ENCODE results near the gene PPFIA4.

Gene PPFIA4

GRCh38 chr1:203058676-203058935 lies 32.3 kb downstream of the PPFIA4 start:
- Histone ChIP-seq H3K9me3 (no peaks in the 10 kb centered on the region), H3K27me3 (no peaks in the 10 kb centered on the region), H3K36me3 (no peaks in the 10 kb centered on the region), H3K4me1 (ENCODE audit: control insufficient read depth in 1 of 2, insufficient read depth in 1 of 2, low read depth in 1 of 2, low read length in 1 of 2) (peaks cover 66 to 68% of the 10 kb centered on the region in 2 experiments), H3K4me3 (ENCODE audit: low read depth in 1 of 2, low read length in 1 of 2) (peak overlapping the region; percentile 48 to 53), H3K27ac (peak overlapping the region; percentile 88)
- TF ChIP-seq, protein P1, sequence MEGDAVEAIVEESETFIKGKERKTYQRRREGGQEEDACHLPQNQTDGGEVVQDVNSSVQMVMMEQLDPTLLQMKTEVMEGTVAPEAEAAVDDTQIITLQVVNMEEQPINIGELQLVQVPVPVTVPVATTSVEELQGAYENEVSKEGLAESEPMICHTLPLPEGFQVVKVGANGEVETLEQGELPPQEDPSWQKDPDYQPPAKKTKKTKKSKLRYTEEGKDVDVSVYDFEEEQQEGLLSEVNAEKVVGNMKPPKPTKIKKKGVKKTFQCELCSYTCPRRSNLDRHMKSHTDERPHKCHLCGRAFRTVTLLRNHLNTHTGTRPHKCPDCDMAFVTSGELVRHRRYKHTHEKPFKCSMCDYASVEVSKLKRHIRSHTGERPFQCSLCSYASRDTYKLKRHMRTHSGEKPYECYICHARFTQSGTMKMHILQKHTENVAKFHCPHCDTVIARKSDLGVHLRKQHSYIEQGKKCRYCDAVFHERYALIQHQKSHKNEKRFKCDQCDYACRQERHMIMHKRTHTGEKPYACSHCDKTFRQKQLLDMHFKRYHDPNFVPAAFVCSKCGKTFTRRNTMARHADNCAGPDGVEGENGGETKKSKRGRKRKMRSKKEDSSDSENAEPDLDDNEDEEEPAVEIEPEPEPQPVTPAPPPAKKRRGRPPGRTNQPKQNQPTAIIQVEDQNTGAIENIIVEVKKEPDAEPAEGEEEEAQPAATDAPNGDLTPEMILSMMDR (IDR thresholded peaks at IDR 0.05), result no peak

GRCh38 chr1:203059485-203059884 lies 33.2 kb downstream of the PPFIA4 start:
- TF ChIP-seq, protein P1 (IDR thresholded peaks at IDR 0.05), result no peak
- no peaks in the 10 kb centered on the region for H3K9me3 ChIP-seq
- peak overlapping the region; percentile 88 for H3K27ac ChIP-seq
- H3K4me3 ChIP-seq (ENCODE audit: low read depth in 1 of 2, low read length in 1 of 2), result peak overlapping the region in 1 of 2 experiments; percentile 53
- H3K36me3 ChIP-seq, result no peaks in the 10 kb centered on the region
- peaks cover 73% of the 10 kb centered on the region in 2 experiments for H3K4me1 ChIP-seq (ENCODE audit: control insufficient read depth in 1 of 2, insufficient read depth in 1 of 2, low read depth in 1 of 2, low read length in 1 of 2)
- H3K27me3 ChIP-seq, result no peaks in the 10 kb centered on the region

DNA sequence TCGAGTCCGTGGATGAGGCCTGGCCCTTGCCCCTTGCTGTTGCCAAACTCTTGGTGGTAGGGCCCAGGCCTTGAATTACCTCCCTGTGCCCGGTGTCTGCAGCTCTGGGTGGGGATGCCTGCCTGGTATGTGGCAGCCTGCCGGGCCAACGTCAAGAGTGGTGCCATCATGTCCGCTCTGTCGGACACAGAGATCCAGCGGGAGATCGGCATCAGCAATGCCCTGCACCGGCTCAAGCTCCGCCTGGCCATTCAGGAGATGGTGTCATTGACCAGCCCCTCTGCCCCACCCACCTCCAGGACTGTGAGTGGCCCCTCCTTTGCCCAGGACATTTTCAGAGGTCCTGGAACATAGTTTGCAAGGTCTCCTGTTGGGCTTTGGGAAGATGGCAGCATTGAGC lies 33.8 kb downstream of the PPFIA4 start:
- H3K4me3 ChIP-seq (ENCODE audit: low read depth in 1 of 2, low read length in 1 of 2), result peak overlapping the region in 1 of 2 experiments; percentile 53
- TF ChIP-seq, protein P1 (IDR thresholded peaks at IDR 0.05), result no peak
- H3K27ac ChIP-seq, result peak overlapping the region; percentile 88
- H3K27me3 ChIP-seq, result no peaks in the 10 kb centered on the region
- H3K36me3 ChIP-seq, result no peaks in the 10 kb centered on the region
- peaks cover 73% of the 10 kb centered on the region in 2 experiments for H3K4me1 ChIP-seq (ENCODE audit: control insufficient read depth in 1 of 2, insufficient read depth in 1 of 2, low read depth in 1 of 2, low read length in 1 of 2)
- H3K9me3 ChIP-seq, result no peaks in the 10 kb centered on the region

DNA sequence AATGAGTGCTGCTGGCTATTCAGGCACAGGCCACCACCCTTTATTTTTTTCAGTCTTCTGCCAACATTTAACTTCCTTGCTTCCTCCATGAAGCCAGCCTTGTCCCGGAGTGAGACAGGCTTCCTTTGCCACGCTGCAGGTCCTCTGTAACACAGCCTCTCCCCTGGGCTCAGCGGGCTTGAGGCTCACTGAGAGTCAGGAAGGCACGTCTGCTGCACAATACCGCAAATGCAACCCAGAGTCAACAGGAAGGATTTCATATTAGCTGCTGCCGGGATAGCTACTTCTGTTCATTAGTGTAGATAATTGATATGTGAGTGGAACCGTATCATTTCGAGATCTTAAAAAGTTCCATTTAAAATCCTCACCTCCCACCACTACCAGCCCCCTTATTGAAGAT lies 37.0 kb downstream of the PPFIA4 start:
- Histone ChIP-seq H3K36me3 (peaks cover 3% of the 10 kb centered on the region), H3K27me3 (no peaks in the 10 kb centered on the region), H3K4me3 (ENCODE audit: low read depth in 1 of 2, low read length in 1 of 2) (no peak overlapping the region), H3K27ac (peak overlapping the region; percentile 61), H3K4me1 (ENCODE audit: control insufficient read depth in 1 of 2, insufficient read depth in 1 of 2, low read depth in 1 of 2, low read length in 1 of 2) (peaks cover 57% of the 10 kb centered on the region in 2 experiments), H3K9me3 (no peaks in the 10 kb centered on the region)
- TF ChIP-seq, protein P1 (IDR thresholded peaks at IDR 0.05), result no peak

GRCh38 chr1:203065191-203065590 lies 38.9 kb downstream of the PPFIA4 start:
- Histone ChIP-seq H3K4me1 (ENCODE audit: control insufficient read depth in 1 of 2, insufficient read depth in 1 of 2, low read depth in 1 of 2, low read length in 1 of 2) (peaks cover 55 to 57% of the 10 kb centered on the region in 2 experiments), H3K27me3 (no peaks in the 10 kb centered on the region), H3K27ac (no peak overlapping the region), H3K36me3 (peaks cover 3% of the 10 kb centered on the region), H3K4me3 (ENCODE audit: low read depth in 1 of 2, low read length in 1 of 2) (no peak overlapping the region), H3K9me3 (no peaks in the 10 kb centered on the region)
- TF ChIP-seq, protein P1 (IDR thresholded peaks at IDR 0.05), result no peak

- no peaks in the 10 kb centered on the region for H3K27me3 ChIP-seq
- H3K4me1 ChIP-seq (ENCODE audit: control insufficient read depth in 1 of 2, insufficient read depth in 1 of 2, low read depth in 1 of 2, low read length in 1 of 2), result peaks cover 48 to 50% of the 10 kb centered on the region in 2 experiments
- peaks cover 3% of the 10 kb centered on the region for H3K36me3 ChIP-seq
- TF ChIP-seq, protein P1 (IDR thresholded peaks at IDR 0.05), result no peak
- no peaks in the 10 kb centered on the region for H3K9me3 ChIP-seq
- no peak overlapping the region for H3K4me3 ChIP-seq (ENCODE audit: low read depth in 1 of 2, low read length in 1 of 2)
- H3K27ac ChIP-seq, result no peak overlapping the region
Measured at GRCh38 chr1:203065986-203066385, 39.7 kb downstream of the PPFIA4 start.

Measured in neutrophil (primary cell).